CD4-positive, alpha-beta T cell treated with Interleukin-1 beta for 1 hour (primary cell): ENCODE data around the gene NXN.
"Not testable (repeated sequence)": the region's sequence is repeated elsewhere in the genome, so short reads cannot be mapped to it uniquely, and the experiment has no call there.

Experiments used
- DNase-seq, 2 donors: peaks; one replicate each; pipeline ENCODE4 v3.0.0-alpha.2; 2020 to 2022

The NXN gene

GRCh38 chr17:855569-855968 lies 124.0 kb downstream of the NXN start:
- no peak for DNase-seq

GRCh38 chr17:852850-853249 lies 126.7 kb downstream of the NXN start:
- DNase-seq, result not testable (repeated sequence)

GRCh38 chr17:852349-852748 lies 127.2 kb downstream of the NXN start:
- no peak for DNase-seq

- DNase-seq, result no peak
Measured at GRCh38 chr17:851924-852323, 127.7 kb downstream of the NXN start.

GRCh38 chr17:850851-851763 lies 128.5 kb downstream of the NXN start:
- no peak for DNase-seq

- no peak for DNase-seq
Measured at GRCh38 chr17:850086-850850, 129.3 kb downstream of the NXN start.

- no peak for DNase-seq
Measured at GRCh38 chr17:848402-848801, 131.2 kb downstream of the NXN start.

GRCh38 chr17:846901-847843 lies 132.4 kb downstream of the NXN start:
- DNase-seq, result no peak

- no peak for DNase-seq
Measured at GRCh38 chr17:841313-841712, 138.3 kb downstream of the NXN start.

GRCh38 chr17:838486-838885 lies 141.1 kb downstream of the NXN start:
- no peak for DNase-seq

- no peak for DNase-seq
Measured at GRCh38 chr17:836151-836550, 143.4 kb downstream of the NXN start.

GRCh38 chr17:835721-836120 lies 143.9 kb downstream of the NXN start:
- not testable (repeated sequence) for DNase-seq

GRCh38 chr17:835263-835662 lies 144.3 kb downstream of the NXN start:
- no peak for DNase-seq

GRCh38 chr17:834136-834535 lies 145.4 kb downstream of the NXN start:
- DNase-seq, result no peak

- no peak for DNase-seq
Measured at GRCh38 chr17:830950-831349, 148.6 kb downstream of the NXN start.

- DNase-seq, result no peak
Measured at GRCh38 chr17:830381-830780, 149.2 kb downstream of the NXN start.

- DNase-seq, result not testable (repeated sequence)
Measured at GRCh38 chr17:829614-830013, 150.0 kb downstream of the NXN start.

- DNase-seq, result no peak
Measured at GRCh38 chr17:828761-829160, 150.8 kb downstream of the NXN start.

GRCh38 chr17:826778-827177 lies 152.8 kb downstream of the NXN start:
- DNase-seq, result no peak

- DNase-seq, result no peak
Measured at GRCh38 chr17:825216-825615, 154.4 kb downstream of the NXN start.

- no peak for DNase-seq
Measured at GRCh38 chr17:824378-824777, 155.2 kb downstream of the NXN start.

- no peak for DNase-seq
Measured at GRCh38 chr17:823501-823902, 156.1 kb downstream of the NXN start.

- DNase-seq, result no peak
Measured at GRCh38 chr17:819251-819650, 160.3 kb downstream of the NXN start.
